ACHN (cell line): ENCODE results near the gene GAL3ST2.
A peak's percentile ranks its signal among the peaks of the same experiment; 100 is the strongest.
"Not testable (repeated sequence)": the region's sequence is repeated elsewhere in the genome, so short reads cannot be mapped to it uniquely, and the experiment has no call there.

Experiments
- DNase-seq: peaks from one replicate; pipeline ENCODE4 v3.0.0-alpha.2; 2015
- in situ Hi-C: cut with HindIII; loops from 2 replicates; pipeline ENCODE4 v1.10.0; 2017; ENCODE audit warnings: low sequenced_read_pairs, low pct_ligation_motif_present, low pct_unique_long_range_greater_than_20kb

The GAL3ST2 gene

GRCh38 chr2:241800198-241800903, 23.7 kb downstream of the GAL3ST2 start:
- in situ Hi-C loops, DNase-seq: not testable (repeated sequence)

GRCh38 chr2:241801611-241802420, 25.2 kb downstream of the GAL3ST2 start:
- in situ Hi-C loops, result no loop called here
- no peak for DNase-seq

GRCh38 chr2:241802421-241803318, 26.0 kb downstream of the GAL3ST2 start:
- DNase-seq, result no peak

GRCh38 chr2:241803387-241804325, 27.0 kb downstream of the GAL3ST2 start:
- peak; percentile 25 for DNase-seq
- in situ Hi-C loops, result no loop called here

More at GRCh38 chr2:241802421-241803318, 26.0 kb downstream of the GAL3ST2 start:
- in situ Hi-C loops, result no loop called here

- in situ Hi-C loops, result no loop called here
Measured at GRCh38 chr2:241804326-241805229, 28.0 kb downstream of the GAL3ST2 start.

GRCh38 chr2:241806217-241806616, 29.6 kb downstream of the GAL3ST2 start:
- in situ Hi-C loops, result not testable (repeated sequence)

More at GRCh38 chr2:241804326-241805229, 28.0 kb downstream of the GAL3ST2 start:
- DNase-seq, result no peak

GRCh38 chr2:241808051-241808720, 31.6 kb downstream of the GAL3ST2 start:
- DNase-seq, result no peak
- in situ Hi-C loops, result no loop called here

More at GRCh38 chr2:241806217-241806616, 29.6 kb downstream of the GAL3ST2 start:
- not testable (repeated sequence) for DNase-seq

- in situ Hi-C loops, result no loop called here
- no peak for DNase-seq
Measured at GRCh38 chr2:241808721-241809382, 32.2 kb downstream of the GAL3ST2 start, which contains the start of gene NEU4. NEU4 (plus strand) TSS chr2:241809193; CDS start chr2:241814485, 5,292 bp downstream.

- DNase-seq, result no peak
- in situ Hi-C loops, result no loop called here
Measured at GRCh38 chr2:241809383-241810306, 33.0 kb downstream of the GAL3ST2 start.

- DNase-seq, result no peak
- in situ Hi-C loops, result no loop called here
Measured at GRCh38 chr2:241810307-241811200, 33.9 kb downstream of the GAL3ST2 start.

- in situ Hi-C loops, result no loop called here
- DNase-seq, result no peak
Measured at GRCh38 chr2:241811201-241811951, 34.8 kb downstream of the GAL3ST2 start.

GRCh38 chr2:241811952-241812729, 35.5 kb downstream of the GAL3ST2 start:
- in situ Hi-C loops, result no loop called here
- DNase-seq, result no peak
